ENCODE data around the gene STRA8.

DNA sequence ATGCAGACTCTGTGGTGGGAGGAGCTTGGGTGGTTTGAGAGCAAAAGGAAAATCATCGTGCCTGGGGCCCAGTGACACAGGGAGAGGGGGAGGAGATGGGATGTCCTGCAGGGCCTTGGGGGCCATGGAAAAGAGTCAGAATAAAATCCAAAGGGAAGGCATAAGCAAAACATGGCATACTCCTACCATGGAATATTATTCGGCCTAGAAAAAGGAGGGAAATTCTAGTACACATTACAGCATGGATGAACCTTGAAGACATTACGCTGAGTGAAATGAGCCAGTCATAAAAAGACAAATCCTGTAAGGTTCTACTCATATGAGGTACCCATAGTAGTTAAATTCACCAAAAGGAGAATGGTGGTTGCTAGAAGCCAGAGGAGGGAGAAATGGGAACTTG is 38.7 kb downstream of the STRA8 start:
- TF ChIP-seq EP300 (IDR thresholded peaks at IDR 0.05), result no peak
- TF ChIP-seq, protein P1, sequence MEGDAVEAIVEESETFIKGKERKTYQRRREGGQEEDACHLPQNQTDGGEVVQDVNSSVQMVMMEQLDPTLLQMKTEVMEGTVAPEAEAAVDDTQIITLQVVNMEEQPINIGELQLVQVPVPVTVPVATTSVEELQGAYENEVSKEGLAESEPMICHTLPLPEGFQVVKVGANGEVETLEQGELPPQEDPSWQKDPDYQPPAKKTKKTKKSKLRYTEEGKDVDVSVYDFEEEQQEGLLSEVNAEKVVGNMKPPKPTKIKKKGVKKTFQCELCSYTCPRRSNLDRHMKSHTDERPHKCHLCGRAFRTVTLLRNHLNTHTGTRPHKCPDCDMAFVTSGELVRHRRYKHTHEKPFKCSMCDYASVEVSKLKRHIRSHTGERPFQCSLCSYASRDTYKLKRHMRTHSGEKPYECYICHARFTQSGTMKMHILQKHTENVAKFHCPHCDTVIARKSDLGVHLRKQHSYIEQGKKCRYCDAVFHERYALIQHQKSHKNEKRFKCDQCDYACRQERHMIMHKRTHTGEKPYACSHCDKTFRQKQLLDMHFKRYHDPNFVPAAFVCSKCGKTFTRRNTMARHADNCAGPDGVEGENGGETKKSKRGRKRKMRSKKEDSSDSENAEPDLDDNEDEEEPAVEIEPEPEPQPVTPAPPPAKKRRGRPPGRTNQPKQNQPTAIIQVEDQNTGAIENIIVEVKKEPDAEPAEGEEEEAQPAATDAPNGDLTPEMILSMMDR (IDR thresholded peaks at IDR 0.05), result no peak
- no peak for TF ChIP-seq POLR2AphosphoS5 (IDR thresholded peaks at IDR 0.05)
- no peak for TF ChIP-seq POLR2A (IDR thresholded peaks at IDR 0.05; ENCODE audit: low read depth)

Measured in esophagus muscularis mucosa (tissue), 4 donors.